Measurements from ENCODE around the gene HHAT. TPM values are rescaled to one million over a fixed set of nuclear protein-coding genes. Genes with fewer than 3 reads are reported as not detected.

HHAT gene
- polyA plus RNA-seq (2013, experiment 1 of 2): 3.1 TPM
- polyA plus RNA-seq (2013, experiment 2 of 2): 3.1 TPM

DNA sequence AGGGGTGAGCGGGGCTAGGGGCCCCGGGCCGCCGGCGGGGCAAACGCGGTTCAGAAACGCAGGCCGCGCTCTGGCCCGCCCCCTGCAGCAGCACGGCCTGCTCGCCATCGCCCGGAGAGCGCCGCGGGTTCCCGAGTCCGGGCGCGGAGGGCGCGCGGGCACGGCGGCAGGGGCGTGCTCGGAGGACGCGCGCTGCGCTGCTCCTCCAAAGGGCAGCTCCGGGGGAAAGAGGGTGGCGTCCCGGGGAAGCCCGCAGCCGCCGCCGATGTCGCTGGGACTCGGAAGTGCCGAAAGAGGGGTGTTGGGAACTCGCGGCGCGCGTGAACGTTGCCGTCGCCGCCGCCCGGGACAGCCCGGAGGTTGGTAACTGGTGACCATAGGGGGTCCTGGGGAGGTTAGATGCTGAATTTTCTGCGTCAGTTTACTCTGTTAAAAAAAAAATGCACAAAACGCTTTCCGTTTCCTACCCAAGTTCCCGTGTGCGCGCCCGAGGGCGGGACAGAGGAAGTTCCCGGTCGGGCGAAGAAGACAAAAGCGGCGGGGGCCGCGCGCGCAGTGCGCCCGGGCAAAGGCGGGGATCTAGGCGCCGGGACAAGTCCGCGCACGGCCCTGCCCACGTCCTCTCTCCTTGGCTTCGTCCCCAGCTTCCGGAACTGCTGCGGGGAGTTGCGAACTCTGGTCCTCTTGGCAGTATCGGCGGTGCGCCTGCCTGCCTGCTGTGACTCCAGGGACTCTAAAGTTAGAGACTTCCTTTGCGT, at the start of gene HHAT:
HHAT (plus strand) TSS at position 157 of the 758 bp plus-strand sequence. CDS start 20,074 bp downstream, outside the sequence.
- Histone ChIP-seq H3K9me3 (ENCODE audit: control insufficient read depth, low read length) (peaks cover 6% of the 10 kb centered on the region), H3K4me2 (ENCODE audit: low read length, poor library complexity, severe bottlenecking) (peak within 1 kb of the TSS; percentile 91), H3K4me1 (ENCODE audit: control insufficient read depth, insufficient read depth, low read depth, low read length) (peaks cover 5% of the 10 kb centered on the region), H2BK120ac (ENCODE audit: low read depth, low read length) (peak within 1 kb of the TSS; percentile 94), H3K4me3 (ENCODE audit: insufficient read depth in 1 of 2, low read depth in 1 of 2, low read length in 2 of 2) (peak within 1 kb of the TSS; percentile 81 to 87), H3K14ac (ENCODE audit: low read length in 2 of 2) (peak within 1 kb of the TSS in 1 of 2 experiments; percentile 83), H3K23ac (ENCODE audit: low read length in 2 of 2) (no peak within 1 kb of the TSS), H2BK5ac (ENCODE audit: low read depth, low read length, poor library complexity, severe bottlenecking) (peak within 1 kb of the TSS; percentile 90), H3K4ac (ENCODE audit: low read depth in 1 of 2, low read length in 2 of 2) (peak within 1 kb of the TSS; percentile 94 to 96), H4K91ac (ENCODE audit: low read length) (peak within 1 kb of the TSS; percentile 96), H2AFZ (ENCODE audit: low read depth, low read length) (peak within 1 kb of the TSS; percentile 90), H2BK12ac (ENCODE audit: low read length in 2 of 2) (peak within 1 kb of the TSS; percentile 9 to 87), H2AK5ac (ENCODE audit: low read length, severe bottlenecking) (peak within 1 kb of the TSS; percentile 70), H4K8ac (ENCODE audit: low read length) (peak within 1 kb of the TSS; percentile 99), H3K27me3 (ENCODE audit: control insufficient read depth in 1 of 2, insufficient read depth in 1 of 2, low read length in 2 of 2) (no peaks in the 10 kb centered on the region), H3K79me1 (replicated peaks; ENCODE audit: low read length, poor library complexity, severe bottlenecking) (peaks cover 6% of the 10 kb centered on the region), H3K9ac (ENCODE audit: low read length) (peak within 1 kb of the TSS; percentile 97), H3K27ac (ENCODE audit: low read length, poor library complexity, severe bottlenecking) (peak within 1 kb of the TSS; percentile 97), H3K18ac (ENCODE audit: low read depth in 1 of 2, low read length in 2 of 2) (peak within 1 kb of the TSS; percentile 96 to 98), H2BK15ac (ENCODE audit: low read depth, poor library complexity, severe bottlenecking) (peak within 1 kb of the TSS; percentile 100), H3K36me3 (ENCODE audit: control insufficient read depth in 1 of 2, insufficient read depth in 2 of 2, low read depth in 1 of 2, low read length in 2 of 2) (no peaks in the 10 kb centered on the region)
- peak; percentile 82 for DNase-seq
- under 1% methylated on average over 75 of the region's 89 CpGs for WGBS

DNA sequence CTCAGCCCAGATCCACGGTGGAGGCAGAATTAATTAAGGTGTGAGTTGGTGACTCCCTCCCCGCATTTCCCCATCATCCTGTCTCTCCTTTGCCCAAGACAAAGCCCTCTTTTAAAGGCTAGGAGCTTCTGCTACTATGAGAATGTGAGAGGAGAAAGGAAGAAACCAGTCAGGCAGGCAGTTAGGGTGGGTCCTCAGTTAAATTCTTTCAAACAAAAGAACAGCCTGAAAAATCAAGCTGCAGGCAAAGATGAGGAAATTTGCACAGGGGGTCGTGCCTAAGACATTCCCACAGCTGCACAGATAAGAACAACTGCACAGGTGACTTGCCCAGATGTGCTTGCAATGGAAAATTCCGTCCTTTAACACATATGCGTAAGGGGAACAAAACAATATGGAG, 48.5 kb upstream of the HHAT start:
- Histone ChIP-seq H2BK120ac (ENCODE audit: low read depth, low read length) (no peak overlapping the region), H3K36me3 (ENCODE audit: control insufficient read depth in 1 of 2, insufficient read depth in 2 of 2, low read depth in 1 of 2, low read length in 2 of 2) (no peaks in the 10 kb centered on the region), H2BK15ac (ENCODE audit: low read depth, poor library complexity, severe bottlenecking) (no peak overlapping the region), H3K18ac (ENCODE audit: low read depth in 1 of 2, low read length in 2 of 2) (no peak overlapping the region), H3K23ac (ENCODE audit: low read length in 2 of 2) (no peak overlapping the region), H3K9me3 (ENCODE audit: control insufficient read depth, low read length) (peaks cover 45% of the 10 kb centered on the region), H4K8ac (ENCODE audit: low read length) (no peak overlapping the region), H3K27me3 (ENCODE audit: control insufficient read depth in 1 of 2, insufficient read depth in 1 of 2, low read length in 2 of 2) (peaks cover 0 to 34% of the 10 kb centered on the region in 2 experiments), H2AK5ac (ENCODE audit: low read length, severe bottlenecking) (no peak overlapping the region), H3K27ac (ENCODE audit: low read length, poor library complexity, severe bottlenecking) (no peak overlapping the region), H3K4ac (ENCODE audit: low read depth in 1 of 2, low read length in 2 of 2) (no peak overlapping the region), H3K79me1 (replicated peaks; ENCODE audit: low read length, poor library complexity, severe bottlenecking) (no peaks in the 10 kb centered on the region), H3K4me1 (ENCODE audit: control insufficient read depth, insufficient read depth, low read depth, low read length) (no peaks in the 10 kb centered on the region), H4K91ac (ENCODE audit: low read length) (no peak overlapping the region), H3K9ac (ENCODE audit: low read length) (no peak overlapping the region), H2BK5ac (ENCODE audit: low read depth, low read length, poor library complexity, severe bottlenecking) (no peak overlapping the region), H2AFZ (ENCODE audit: low read depth, low read length) (no peak overlapping the region), H3K4me3 (ENCODE audit: insufficient read depth in 1 of 2, low read depth in 1 of 2, low read length in 2 of 2) (no peak overlapping the region), H3K4me2 (ENCODE audit: low read length, poor library complexity, severe bottlenecking) (no peak overlapping the region), H3K14ac (ENCODE audit: low read length in 2 of 2) (no peak overlapping the region), H2BK12ac (ENCODE audit: low read length in 2 of 2) (no peak overlapping the region)
- 61% methylated on average over 3 of the region's 5 CpGs for WGBS
- DNase-seq: no peak

DNA sequence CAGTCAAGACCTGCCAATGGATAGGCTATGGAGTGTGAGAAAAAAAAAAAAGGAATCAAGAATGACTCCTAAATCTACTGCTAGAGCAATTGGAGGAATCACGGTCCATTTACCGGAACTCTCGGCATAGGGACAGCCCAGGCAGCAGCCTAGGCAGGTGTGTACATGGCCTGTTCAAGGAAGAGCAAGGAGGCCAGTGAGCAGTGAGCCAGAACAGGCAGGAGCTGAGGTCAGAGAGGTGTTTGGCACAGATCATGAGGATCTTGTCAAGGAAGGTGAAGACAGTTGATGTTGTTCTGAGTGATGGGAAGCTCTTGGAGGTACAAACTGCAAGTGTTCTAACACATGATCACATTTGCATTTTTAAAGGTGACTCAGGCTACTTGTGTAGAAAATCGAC, 40.6 kb upstream of the HHAT start:
- Histone ChIP-seq H3K14ac (ENCODE audit: low read length in 2 of 2) (no peak overlapping the region), H3K36me3 (ENCODE audit: control insufficient read depth in 1 of 2, insufficient read depth in 2 of 2, low read depth in 1 of 2, low read length in 2 of 2) (no peaks in the 10 kb centered on the region), H3K27me3 (ENCODE audit: control insufficient read depth in 1 of 2, insufficient read depth in 1 of 2, low read length in 2 of 2) (peaks cover 0 to 48% of the 10 kb centered on the region in 2 experiments), H2AFZ (ENCODE audit: low read depth, low read length) (no peak overlapping the region), H3K18ac (ENCODE audit: low read depth in 1 of 2, low read length in 2 of 2) (no peak overlapping the region), H3K9ac (ENCODE audit: low read length) (no peak overlapping the region), H3K27ac (ENCODE audit: low read length, poor library complexity, severe bottlenecking) (no peak overlapping the region), H4K91ac (ENCODE audit: low read length) (no peak overlapping the region), H2BK15ac (ENCODE audit: low read depth, poor library complexity, severe bottlenecking) (no peak overlapping the region), H3K23ac (ENCODE audit: low read length in 2 of 2) (no peak overlapping the region), H3K79me1 (replicated peaks; ENCODE audit: low read length, poor library complexity, severe bottlenecking) (no peaks in the 10 kb centered on the region), H4K8ac (ENCODE audit: low read length) (no peak overlapping the region), H3K4me1 (ENCODE audit: control insufficient read depth, insufficient read depth, low read depth, low read length) (peaks cover 13% of the 10 kb centered on the region), H3K4ac (ENCODE audit: low read depth in 1 of 2, low read length in 2 of 2) (no peak overlapping the region), H3K4me2 (ENCODE audit: low read length, poor library complexity, severe bottlenecking) (no peak overlapping the region), H3K9me3 (ENCODE audit: control insufficient read depth, low read length) (peaks cover 9% of the 10 kb centered on the region), H2AK5ac (ENCODE audit: low read length, severe bottlenecking) (no peak overlapping the region), H2BK120ac (ENCODE audit: low read depth, low read length) (no peak overlapping the region), H2BK12ac (ENCODE audit: low read length in 2 of 2) (no peak overlapping the region), H2BK5ac (ENCODE audit: low read depth, low read length, poor library complexity, severe bottlenecking) (no peak overlapping the region), H3K4me3 (ENCODE audit: insufficient read depth in 1 of 2, low read depth in 1 of 2, low read length in 2 of 2) (no peak overlapping the region)
- no peak for DNase-seq
- 93% methylated on average over 4 of the region's 4 CpGs for WGBS

DNA sequence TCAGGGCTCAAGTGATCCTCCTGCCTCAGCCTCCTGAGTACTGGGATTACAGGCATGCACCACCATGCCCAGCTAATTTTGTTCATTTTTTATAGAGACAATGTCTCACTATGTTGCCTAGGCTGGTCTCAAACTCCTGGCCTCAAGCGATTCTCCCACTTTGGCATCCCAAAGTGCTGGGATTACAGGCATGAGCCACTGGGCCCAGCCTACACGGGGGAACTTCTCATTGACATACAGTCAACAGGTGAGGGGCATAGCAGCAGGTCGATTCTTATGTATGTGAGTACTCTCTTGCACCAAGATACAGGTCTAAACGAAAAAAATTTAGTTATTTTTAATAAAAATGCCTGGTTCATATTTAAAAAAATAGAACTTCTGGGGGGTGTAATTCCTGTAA, 39.5 kb upstream of the HHAT start:
- Histone ChIP-seq H3K9ac (ENCODE audit: low read length) (no peak overlapping the region), H2BK12ac (ENCODE audit: low read length in 2 of 2) (no peak overlapping the region), H3K4me2 (ENCODE audit: low read length, poor library complexity, severe bottlenecking) (no peak overlapping the region), H4K91ac (ENCODE audit: low read length) (no peak overlapping the region), H2BK5ac (ENCODE audit: low read depth, low read length, poor library complexity, severe bottlenecking) (no peak overlapping the region), H3K4ac (ENCODE audit: low read depth in 1 of 2, low read length in 2 of 2) (no peak overlapping the region), H3K4me3 (ENCODE audit: insufficient read depth in 1 of 2, low read depth in 1 of 2, low read length in 2 of 2) (no peak overlapping the region), H3K36me3 (ENCODE audit: control insufficient read depth in 1 of 2, insufficient read depth in 2 of 2, low read depth in 1 of 2, low read length in 2 of 2) (no peaks in the 10 kb centered on the region), H3K4me1 (ENCODE audit: control insufficient read depth, insufficient read depth, low read depth, low read length) (peaks cover 16% of the 10 kb centered on the region), H3K27ac (ENCODE audit: low read length, poor library complexity, severe bottlenecking) (no peak overlapping the region), H2BK120ac (ENCODE audit: low read depth, low read length) (no peak overlapping the region), H2BK15ac (ENCODE audit: low read depth, poor library complexity, severe bottlenecking) (no peak overlapping the region), H2AK5ac (ENCODE audit: low read length, severe bottlenecking) (no peak overlapping the region), H3K18ac (ENCODE audit: low read depth in 1 of 2, low read length in 2 of 2) (no peak overlapping the region), H3K23ac (ENCODE audit: low read length in 2 of 2) (no peak overlapping the region), H4K8ac (ENCODE audit: low read length) (no peak overlapping the region), H3K27me3 (ENCODE audit: control insufficient read depth in 1 of 2, insufficient read depth in 1 of 2, low read length in 2 of 2) (peaks cover 0 to 38% of the 10 kb centered on the region in 2 experiments), H3K79me1 (replicated peaks; ENCODE audit: low read length, poor library complexity, severe bottlenecking) (no peaks in the 10 kb centered on the region), H3K9me3 (ENCODE audit: control insufficient read depth, low read length) (peaks cover 9% of the 10 kb centered on the region), H2AFZ (ENCODE audit: low read depth, low read length) (no peak overlapping the region), H3K14ac (ENCODE audit: low read length in 2 of 2) (no peak overlapping the region)
- DNase-seq: no peak
- WGBS: 100% methylated on average over 2 of the region's 4 CpGs

Measured in mesenchymal stem cell (in vitro differentiated cells and primary cell).